ENCODE results near the gene RNF222.

DNA sequence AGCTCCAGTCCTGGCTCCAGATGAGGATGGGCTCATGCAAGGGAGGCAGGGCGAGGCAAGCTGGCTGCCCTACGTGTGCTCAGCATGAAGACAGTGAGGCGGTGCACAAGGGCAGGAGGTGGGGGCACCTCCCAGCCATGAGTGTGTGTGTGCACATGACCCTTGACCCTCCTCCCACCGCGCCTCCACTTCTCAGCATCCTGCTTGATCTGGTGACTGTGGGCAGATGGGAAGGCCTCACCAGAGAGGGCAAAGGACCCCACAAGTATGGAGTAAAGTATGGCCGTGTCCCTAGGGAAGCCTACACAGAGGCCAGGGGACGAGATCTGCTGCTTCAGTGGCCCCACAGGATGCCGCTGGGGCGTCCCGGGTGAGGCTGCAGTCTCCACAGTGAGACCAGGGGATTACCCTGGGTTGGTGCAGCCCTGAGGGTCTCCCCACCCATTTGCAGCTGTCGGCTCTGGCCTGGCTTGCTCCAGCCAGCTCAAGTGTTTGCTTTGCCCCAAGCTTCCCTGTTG, 7.9 kb upstream of the RNF222 start:
- TF ChIP-seq POLR2A (IDR thresholded peaks at IDR 0.05), result no peak
- TF ChIP-seq, protein P1, sequence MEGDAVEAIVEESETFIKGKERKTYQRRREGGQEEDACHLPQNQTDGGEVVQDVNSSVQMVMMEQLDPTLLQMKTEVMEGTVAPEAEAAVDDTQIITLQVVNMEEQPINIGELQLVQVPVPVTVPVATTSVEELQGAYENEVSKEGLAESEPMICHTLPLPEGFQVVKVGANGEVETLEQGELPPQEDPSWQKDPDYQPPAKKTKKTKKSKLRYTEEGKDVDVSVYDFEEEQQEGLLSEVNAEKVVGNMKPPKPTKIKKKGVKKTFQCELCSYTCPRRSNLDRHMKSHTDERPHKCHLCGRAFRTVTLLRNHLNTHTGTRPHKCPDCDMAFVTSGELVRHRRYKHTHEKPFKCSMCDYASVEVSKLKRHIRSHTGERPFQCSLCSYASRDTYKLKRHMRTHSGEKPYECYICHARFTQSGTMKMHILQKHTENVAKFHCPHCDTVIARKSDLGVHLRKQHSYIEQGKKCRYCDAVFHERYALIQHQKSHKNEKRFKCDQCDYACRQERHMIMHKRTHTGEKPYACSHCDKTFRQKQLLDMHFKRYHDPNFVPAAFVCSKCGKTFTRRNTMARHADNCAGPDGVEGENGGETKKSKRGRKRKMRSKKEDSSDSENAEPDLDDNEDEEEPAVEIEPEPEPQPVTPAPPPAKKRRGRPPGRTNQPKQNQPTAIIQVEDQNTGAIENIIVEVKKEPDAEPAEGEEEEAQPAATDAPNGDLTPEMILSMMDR (IDR thresholded peaks at IDR 0.05), result no peak

Measured in uterus (tissue), 2 donors.